22Rv1 (cell line): ENCODE results near the gene C10orf143.

Experiments
- ZFX ChIP-seq: fragments of 450-650 bp; IDR thresholded peaks from 2 replicates; pipeline ENCODE4 v1.6.1; 2017; ENCODE audit warnings: antibody characterized with exemption, borderline replicate concordance
- TF ChIP-seq, protein P1 (sequence below): fragments of 450-650 bp; IDR thresholded peaks from 2 replicates; pipeline ENCODE4 v1.5.1; 2017; ENCODE audit warnings: mild to moderate bottlenecking

DNA sequence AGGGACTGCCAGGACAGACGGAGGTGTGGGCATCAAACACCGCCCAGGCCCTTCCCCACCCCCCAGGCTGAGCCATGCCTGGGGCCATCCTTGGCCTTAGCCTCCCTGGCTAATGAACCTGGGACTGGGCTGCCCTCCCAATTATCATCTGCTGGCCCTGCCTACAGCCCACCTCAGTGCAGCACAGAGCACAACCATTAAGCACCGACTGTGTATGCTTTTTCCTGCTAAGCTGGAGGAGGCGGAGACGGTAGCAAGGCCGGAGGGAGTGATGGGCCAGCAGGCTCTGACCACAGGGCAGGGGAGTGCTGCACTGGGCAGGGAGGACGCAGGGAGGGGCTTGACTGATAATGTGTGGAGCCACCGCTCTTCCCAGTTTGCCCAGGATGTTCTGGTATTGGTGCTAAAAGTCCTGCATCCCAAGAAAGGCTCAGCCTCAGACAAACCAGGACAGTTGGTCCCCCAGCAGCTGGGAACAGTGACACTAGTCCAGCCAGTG lies 72.0 kb downstream of the C10orf143 start:
- TF ChIP-seq, protein P1, sequence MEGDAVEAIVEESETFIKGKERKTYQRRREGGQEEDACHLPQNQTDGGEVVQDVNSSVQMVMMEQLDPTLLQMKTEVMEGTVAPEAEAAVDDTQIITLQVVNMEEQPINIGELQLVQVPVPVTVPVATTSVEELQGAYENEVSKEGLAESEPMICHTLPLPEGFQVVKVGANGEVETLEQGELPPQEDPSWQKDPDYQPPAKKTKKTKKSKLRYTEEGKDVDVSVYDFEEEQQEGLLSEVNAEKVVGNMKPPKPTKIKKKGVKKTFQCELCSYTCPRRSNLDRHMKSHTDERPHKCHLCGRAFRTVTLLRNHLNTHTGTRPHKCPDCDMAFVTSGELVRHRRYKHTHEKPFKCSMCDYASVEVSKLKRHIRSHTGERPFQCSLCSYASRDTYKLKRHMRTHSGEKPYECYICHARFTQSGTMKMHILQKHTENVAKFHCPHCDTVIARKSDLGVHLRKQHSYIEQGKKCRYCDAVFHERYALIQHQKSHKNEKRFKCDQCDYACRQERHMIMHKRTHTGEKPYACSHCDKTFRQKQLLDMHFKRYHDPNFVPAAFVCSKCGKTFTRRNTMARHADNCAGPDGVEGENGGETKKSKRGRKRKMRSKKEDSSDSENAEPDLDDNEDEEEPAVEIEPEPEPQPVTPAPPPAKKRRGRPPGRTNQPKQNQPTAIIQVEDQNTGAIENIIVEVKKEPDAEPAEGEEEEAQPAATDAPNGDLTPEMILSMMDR: no peak
- TF ChIP-seq ZFX: no peak
